CD14-positive monocyte (primary cell): ENCODE data around the gene IL15. TPM values are rescaled to one million over a fixed set of nuclear protein-coding genes. Genes with fewer than 3 reads are reported as not detected.

Source experiments
- DNase-seq, 3 donors: peaks; one replicate each; pipeline ENCODE4 v3.0.0-alpha.2; 2011 to 2022
- H2AFZ ChIP-seq: 2 replicates; pipeline ENCODE4 v1.6.0; 2012; ENCODE audit warnings: mild to moderate bottlenecking, low read depth, low read length, inconsistent platforms; ENCODE audit not compliant: insufficient read depth, poor library complexity, severe bottlenecking
- H3K27ac ChIP-seq, 2 donors: 1 replicate in 1 of 2; 2 replicates in 1 of 2; pipeline ENCODE4 v1.5.1; 2012 to 2013; ENCODE audit warnings: low read length in 2 of 2, control low read depth in 1 of 2, inconsistent platforms in 1 of 2, low read depth in 1 of 2, mild to moderate bottlenecking in 1 of 2
- H3K27me3 ChIP-seq, 2 donors: one replicate each; pipeline versions ENCODE4 v1.6.0 to v1.6.1; 2011 to 2013; ENCODE audit warnings: low read length in 2 of 2; ENCODE audit not compliant: control insufficient read depth in 2 of 2, insufficient read depth in 2 of 2
- H3K36me3 ChIP-seq, 2 donors: replicated peaks in 1 of 2; 1 replicate in 1 of 2; 2 replicates in 1 of 2; pipeline versions ENCODE4 v1.5.1 to v1.6.1; 2012 to 2013; ENCODE audit warnings: low read length in 2 of 2, control low read depth in 1 of 2, inconsistent platforms in 1 of 2, mild to moderate bottlenecking in 1 of 2; ENCODE audit not compliant: insufficient read depth in 2 of 2, control insufficient read depth in 1 of 2
- H3K4me1 ChIP-seq, 2 donors: 1 replicate in 1 of 2; 2 replicates in 1 of 2; pipeline versions ENCODE4 v1.5.1 to v1.6.1; 2012 to 2013; ENCODE audit warnings: low read length in 2 of 2, control low read depth in 1 of 2, inconsistent platforms in 1 of 2, mild to moderate bottlenecking in 1 of 2, moderate library complexity in 1 of 2; ENCODE audit not compliant: insufficient read depth in 2 of 2, control insufficient read depth in 1 of 2
- H3K4me2 ChIP-seq: replicated peaks from 2 replicates; pipeline ENCODE3; 2012; ENCODE audit warnings: low read length, moderate library complexity, mild to moderate bottlenecking; ENCODE audit not compliant: poor library complexity, severe bottlenecking; ENCODE audit errors: extremely low read depth
- H3K4me3 ChIP-seq, 3 experiments: fragments of 200-600 bp in 1 of 3; sonication (generic) in 1 of 3; replicated peaks in 1 of 3; 1 replicate in 2 of 3; 2 replicates in 1 of 3; pipeline ENCODE4 v1.5.1; 2011 to 2013; ENCODE audit warnings: low read length in 3 of 3, mild to moderate bottlenecking in 3 of 3, control low read depth in 2 of 3, low read depth in 2 of 3, inconsistent platforms in 1 of 3, moderate library complexity in 1 of 3
- H3K79me2 ChIP-seq: 2 replicates; pipeline ENCODE4 v1.6.0; 2012; ENCODE audit warnings: mild to moderate bottlenecking, control low read depth, inconsistent platforms, low read length, moderate library complexity; ENCODE audit not compliant: insufficient read depth
- H3K9ac ChIP-seq: 2 replicates; pipeline ENCODE4 v1.6.0; 2017; ENCODE audit warnings: low read length, mild to moderate bottlenecking; ENCODE audit not compliant: insufficient read depth, poor library complexity, severe bottlenecking
- H3K9me3 ChIP-seq, 2 donors: replicated peaks in 1 of 2; 1 replicate in 1 of 2; 2 replicates in 1 of 2; pipeline versions ENCODE4 v1.5.1 to v1.6.1; 2012 to 2013; ENCODE audit warnings: low read length in 2 of 2, control low read depth in 1 of 2; ENCODE audit not compliant: control insufficient read depth in 1 of 2, insufficient read depth in 1 of 2
- H4K20me1 ChIP-seq: 2 replicates; pipeline ENCODE4 v1.6.0; 2012; ENCODE audit warnings: mild to moderate bottlenecking, low read length, control low read depth, moderate library complexity; ENCODE audit not compliant: insufficient read depth
- H3K27ac Mint-ChIP-seq, 7 donors: one replicate each; pipeline ENCODE4 v1.8.0; 2020; ENCODE audit warnings: mild to moderate bottlenecking in 7 of 7, mixed read lengths in 7 of 7, moderate library complexity in 6 of 7, inconsistent platforms in 2 of 7
- H3K27me3 Mint-ChIP-seq, 3 donors: one replicate each; pipeline ENCODE4 v1.8.0; 2021 to 2022; ENCODE audit warnings: low read depth in 3 of 3, mild to moderate bottlenecking in 3 of 3, mixed read lengths in 3 of 3, moderate library complexity in 3 of 3, inconsistent platforms in 1 of 3
- H3K36me3 Mint-ChIP-seq, 2 donors: one replicate each; pipeline ENCODE4 v1.8.0; 2020; ENCODE audit warnings: mixed read lengths in 2 of 2, inconsistent platforms in 1 of 2, mild to moderate bottlenecking in 1 of 2
- H3K4me1 Mint-ChIP-seq: one replicate; pipeline ENCODE4 v1.8.0; 2020; ENCODE audit warnings: mild to moderate bottlenecking, mixed read lengths
- H3K4me3 Mint-ChIP-seq, 2 donors: one replicate each; pipeline ENCODE4 v1.8.0; 2020; ENCODE audit warnings: mild to moderate bottlenecking in 2 of 2, mixed read lengths in 2 of 2, moderate library complexity in 1 of 2
- H3K9me3 Mint-ChIP-seq, 7 donors: one replicate each; pipeline ENCODE4 v1.8.0; 2020 to 2022; ENCODE audit warnings: mixed read lengths in 7 of 7, mild to moderate bottlenecking in 6 of 7, moderate library complexity in 6 of 7, inconsistent platforms in 2 of 7
- CTCF ChIP-seq: fragments of 200-600 bp; IDR thresholded peaks from one replicate; pipeline ENCODE4 v1.8.0; 2022; ENCODE audit warnings: antibody characterized with exemption, mild to moderate bottlenecking
- WGBS: methylation state at CpG from one replicate; pipeline ENCODE4 v1.1.5; 2013; ENCODE audit warnings: missing lambda C conversion rate; ENCODE audit not compliant: insufficient coverage; 5-methylcytosine and 5-hydroxymethylcytosine counted together
- intact Hi-C, 2 donors: fragments of 100-400 bp; cut with micrococcal nuclease; formaldehyde crosslinking; loops; one replicate each; pipeline versions ENCODE4 v1.15.0 to v1.15.1; 2023
- polyA plus RNA-seq, 3 donors: library from polyadenylated mRNA; depleted of rRNA in 1 of 3; unstranded in 2 of 3; stranded (reverse) in 1 of 3; fragments of 300-500 nt in 2 of 3; fragments of >200 nt in 1 of 3; fragmentation: Illumina TruSeq in 2 of 3; gene quantifications; 1 replicate in 2 of 3; 2 replicates in 1 of 3; pipeline ENCODE4 v1.2.3, GENCODE V29; 2012 to 2021

Gene IL15
- polyA plus RNA-seq, 3 donors, result 22.1 to 34.3 (median 25.7) TPM

GRCh38 chr4:141646969-141647368 lies 10.6 kb downstream of the IL15 start:
- no CpG with 5 or more reads among the region's 3 CpGs for WGBS
- Histone ChIP-seq H3K36me3 (no peaks in the 10 kb centered on the region), H3K4me1 (peaks cover 12 to 25% of the 10 kb centered on the region in 2 donors), H3K79me2 (no peaks in the 10 kb centered on the region), H3K9ac (no peak overlapping the region), H4K20me1 (peaks cover 70% of the 10 kb centered on the region), H3K9me3 (no peaks in the 10 kb centered on the region), H3K27me3 (no peaks in the 10 kb centered on the region), H3K27ac (no peak overlapping the region), H2AFZ (no peak overlapping the region), H3K4me3 (no peak overlapping the region), H3K4me2 (no peak overlapping the region)
- peak overlapping the region in 1 of 7 donors; percentile 4 for H3K27ac Mint-ChIP-seq
- H3K27me3 Mint-ChIP-seq, result peaks cover 0 to 1% (median 0%) of the 10 kb centered on the region in 3 donors
- no peak for TF ChIP-seq CTCF
- intact Hi-C loops, result no loop called here
- DNase-seq, result no peak
- peaks cover 0 to 3% (median 0%) of the 10 kb centered on the region in 7 donors for H3K9me3 Mint-ChIP-seq
- peaks cover 43% of the 10 kb centered on the region for H3K4me1 Mint-ChIP-seq
- H3K4me3 Mint-ChIP-seq, result no peak overlapping the region
- H3K36me3 Mint-ChIP-seq, result peaks cover 0 to 7% of the 10 kb centered on the region in 2 donors

GRCh38 chr4:141647966-141648365 lies 11.6 kb downstream of the IL15 start:
- H3K9me3 ChIP-seq, result no peaks in the 10 kb centered on the region
- no peaks in the 10 kb centered on the region for H3K79me2 ChIP-seq
- no peak overlapping the region for H2AFZ ChIP-seq
- H3K4me3 Mint-ChIP-seq, result no peak overlapping the region
- peaks cover 0 to 1% (median 0%) of the 10 kb centered on the region in 3 donors for H3K27me3 Mint-ChIP-seq
- DNase-seq, result peak in 2 of 3 donors; percentile 20 to 31
- H3K27ac Mint-ChIP-seq, result no peak overlapping the region
- peaks cover 0 to 3% (median 0%) of the 10 kb centered on the region in 7 donors for H3K9me3 Mint-ChIP-seq
- no peaks in the 10 kb centered on the region for H3K36me3 ChIP-seq
- intact Hi-C loops, result no loop called here
- no peak for TF ChIP-seq CTCF
- peaks cover 34% of the 10 kb centered on the region for H3K4me1 Mint-ChIP-seq
- peaks cover 0 to 7% of the 10 kb centered on the region in 2 donors for H3K36me3 Mint-ChIP-seq
- H4K20me1 ChIP-seq, result peaks cover 76% of the 10 kb centered on the region
- H3K9ac ChIP-seq, result no peak overlapping the region
- no peak overlapping the region for H3K4me2 ChIP-seq
- peaks cover 5 to 16% of the 10 kb centered on the region in 2 donors for H3K4me1 ChIP-seq
- no peak overlapping the region for H3K4me3 ChIP-seq
- no CpG with 5 or more reads among the region's 1 CpG for WGBS
- H3K27me3 ChIP-seq, result no peaks in the 10 kb centered on the region
- H3K27ac ChIP-seq, result no peak overlapping the region
